Fibroblast of lung (primary cell): Measurements from ENCODE around the gene SKP1. TPM values are rescaled to one million over a fixed set of nuclear protein-coding genes. Genes with fewer than 3 reads are reported as not detected.

Source experiments
- DNase-seq, 2 donors: peaks; one replicate each; pipeline versions ENCODE4 v3.0.0 to v3.0.0-alpha.2; 2010; ENCODE audit warnings: low read depth in 2 of 2
- H2AFZ ChIP-seq: 2 replicates; pipeline ENCODE4 v1.5.1; 2012; ENCODE audit warnings: low read length, control low read depth, inconsistent platforms
- H3K27ac ChIP-seq: 2 replicates; pipeline ENCODE4 v1.5.1; 2011; ENCODE audit warnings: low read length, control low read depth; ENCODE audit not compliant: insufficient read depth
- H3K27me3 ChIP-seq: 2 replicates; pipeline ENCODE4 v1.5.1; 2011; ENCODE audit warnings: mild to moderate bottlenecking, low read length; ENCODE audit not compliant: control insufficient read depth, insufficient read depth
- H3K36me3 ChIP-seq: 2 replicates; pipeline ENCODE4 v1.5.1; 2011; ENCODE audit warnings: low read length; ENCODE audit not compliant: control insufficient read depth, insufficient read depth
- H3K4me1 ChIP-seq: 2 replicates; pipeline ENCODE4 v1.5.1; 2011; ENCODE audit warnings: low read length; ENCODE audit not compliant: control insufficient read depth, insufficient read depth; ENCODE audit errors: extremely low read depth
- H3K4me2 ChIP-seq: 2 replicates; pipeline ENCODE4 v1.5.1; 2011; ENCODE audit warnings: low read length, control low read depth; ENCODE audit not compliant: insufficient read depth; ENCODE audit errors: extremely low read depth
- H3K4me3 ChIP-seq, 4 experiments: fragments of 200-600 bp in 1 of 4; sonication (generic) in 1 of 4; replicated peaks in 1 of 4; 2 replicates each; pipeline ENCODE4 v1.5.1; 2011 to 2016; ENCODE audit warnings: low read length in 4 of 4, low read depth in 3 of 4, mild to moderate bottlenecking in 3 of 4, control low read depth in 2 of 4, inconsistent platforms in 1 of 4, mixed read lengths in 1 of 4; ENCODE audit not compliant: insufficient read depth in 1 of 4; ENCODE audit errors: control extremely low read depth in 1 of 4
- H3K79me2 ChIP-seq: 2 replicates; pipeline ENCODE4 v1.5.1; 2012; ENCODE audit warnings: mild to moderate bottlenecking, low read length, inconsistent platforms; ENCODE audit not compliant: control insufficient read depth, insufficient read depth
- H3K9ac ChIP-seq: 2 replicates; pipeline ENCODE4 v1.5.1; 2011; ENCODE audit warnings: mild to moderate bottlenecking, low read length, control low read depth; ENCODE audit not compliant: insufficient read depth
- H3K9me3 ChIP-seq: 2 replicates; pipeline ENCODE4 v1.5.1; 2012; ENCODE audit warnings: low read depth, low read length; ENCODE audit not compliant: control insufficient read depth, insufficient read depth
- H4K20me1 ChIP-seq: 2 replicates; pipeline ENCODE4 v1.5.1; 2011; ENCODE audit warnings: low read length; ENCODE audit not compliant: control insufficient read depth, insufficient read depth; ENCODE audit errors: extremely low read depth
- CTCF ChIP-seq, 2 donors: IDR thresholded peaks in 1 of 2; conservative IDR thresholded peaks in 1 of 2; 1 replicate in 1 of 2; 2 replicates in 1 of 2; pipeline ENCODE4 v1.5.1; 2011 to 2012; ENCODE audit warnings: low read length in 2 of 2, control low read depth in 1 of 2, inconsistent platforms in 1 of 2, low read depth in 1 of 2, mild to moderate bottlenecking in 1 of 2
- EZH2 ChIP-seq: IDR thresholded peaks from 2 replicates; pipeline ENCODE4 v1.5.1; 2012; ENCODE audit warnings: low read length, control low read depth, mild to moderate bottlenecking; ENCODE audit errors: missing control alignments
- polyA plus RNA-seq, 2 donors: library from polyadenylated mRNA; depleted of rRNA in 1 of 2; stranded (reverse) in 1 of 2; unstranded in 1 of 2; fragments of >200 nt; gene quantifications; 2 replicates each; pipeline ENCODE4 v1.2.1, GENCODE V29; 2011 to 2012; ENCODE audit warnings: missing spikeins in 1 of 2
- total RNA-seq: library from RNA; depleted of rRNA; stranded (reverse); fragments of >200 nt; gene quantifications from 2 replicates; pipeline ENCODE4 v1.2.1, GENCODE V29; 2014

Gene SKP1
- total and polyA plus RNA-seq, 2 donors (not counting 1 experiment from before 2014, with no cell fraction given), result 259 to 985 TPM

GRCh38 chr5:134207696-134208095 is 30.9 kb upstream of the SKP1 start:
- Histone ChIP-seq H3K4me1 (peaks cover 5% of the 10 kb centered on the region), H2AFZ (no peak overlapping the region), H3K27ac (no peak overlapping the region), H3K27me3 (no peaks in the 10 kb centered on the region), H3K4me3 (no peak overlapping the region), H3K9ac (no peak overlapping the region), H4K20me1 (peaks cover 17% of the 10 kb centered on the region), H3K79me2 (peaks cover 96% of the 10 kb centered on the region), H3K4me2 (no peak overlapping the region), H3K9me3 (no peaks in the 10 kb centered on the region), H3K36me3 (peaks cover 2% of the 10 kb centered on the region)
- TF ChIP-seq CTCF (conservative IDR thresholded peaks at IDR 0.05 in 1 of 2, IDR thresholded peaks at IDR 0.05 in 1 of 2; ENCODE audit: low read depth in 1 of 2, low read length in 2 of 2) (no peak), EZH2 (no peak)
- no peak for DNase-seq

GRCh38 chr5:134206627-134207160 is 29.9 kb upstream of the SKP1 start:
- Histone ChIP-seq H3K9me3 (no peaks in the 10 kb centered on the region), H2AFZ (no peak overlapping the region), H3K4me2 (no peak overlapping the region), H3K27me3 (no peaks in the 10 kb centered on the region), H3K4me3 (no peak overlapping the region), H3K79me2 (peaks cover 94% of the 10 kb centered on the region), H3K4me1 (peaks cover 5% of the 10 kb centered on the region), H3K36me3 (peaks cover 2% of the 10 kb centered on the region), H3K9ac (no peak overlapping the region), H4K20me1 (peaks cover 15% of the 10 kb centered on the region), H3K27ac (no peak overlapping the region)
- no peak for DNase-seq
- TF ChIP-seq CTCF (conservative IDR thresholded peaks at IDR 0.05 in 1 of 2, IDR thresholded peaks at IDR 0.05 in 1 of 2; ENCODE audit: low read depth in 1 of 2, low read length in 2 of 2) (no peak), EZH2 (no peak)

GRCh38 chr5:134204575-134204974 is 27.8 kb upstream of the SKP1 start:
- no peak overlapping the region for H3K9ac ChIP-seq
- H3K79me2 ChIP-seq, result peaks cover 81% of the 10 kb centered on the region
- no peak overlapping the region for H3K4me3 ChIP-seq
- peaks cover 2% of the 10 kb centered on the region for H3K4me1 ChIP-seq
- no peak overlapping the region for H3K27ac ChIP-seq
- no peaks in the 10 kb centered on the region for H3K27me3 ChIP-seq
- no peak for DNase-seq
- H4K20me1 ChIP-seq, result peaks cover 10% of the 10 kb centered on the region
- no peak overlapping the region for H3K4me2 ChIP-seq
- no peak overlapping the region for H2AFZ ChIP-seq
- TF ChIP-seq CTCF (conservative IDR thresholded peaks at IDR 0.05 in 1 of 2, IDR thresholded peaks at IDR 0.05 in 1 of 2; ENCODE audit: low read depth in 1 of 2, low read length in 2 of 2) (no peak), EZH2 (no peak)
- peaks cover 13% of the 10 kb centered on the region for H3K36me3 ChIP-seq
- H3K9me3 ChIP-seq, result no peaks in the 10 kb centered on the region
